Activated T-cell treated with anti-CD3 and anti-CD28 coated beads for 24 hours (primary cell): Measurements from ENCODE around the gene PLSCR1.

Experiments
- DNase-seq: peaks from one replicate; pipeline ENCODE4 v3.0.0-alpha.2; 2020; ENCODE audit warnings: low read depth

The PLSCR1 gene

DNA sequence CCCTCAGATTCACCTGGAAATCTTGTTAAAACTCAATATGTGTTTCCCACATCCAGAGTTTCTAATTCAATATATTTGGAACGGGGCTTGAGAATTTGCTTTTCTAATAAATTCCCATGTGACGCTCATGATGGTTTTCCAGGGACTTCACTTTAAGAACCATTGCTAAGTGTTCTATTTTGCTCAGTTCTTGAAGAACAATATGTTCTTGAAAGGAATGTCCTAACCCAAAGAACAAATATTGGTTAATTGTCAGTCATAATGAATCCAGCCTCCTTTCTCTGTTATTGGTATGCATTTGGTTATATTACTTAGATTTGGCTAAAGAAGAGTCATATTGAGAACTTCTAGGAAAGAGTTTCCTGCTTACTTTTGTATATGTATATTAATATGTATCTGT lies 70.7 kb downstream of the PLSCR1 start:
- DNase-seq: no peak

DNA sequence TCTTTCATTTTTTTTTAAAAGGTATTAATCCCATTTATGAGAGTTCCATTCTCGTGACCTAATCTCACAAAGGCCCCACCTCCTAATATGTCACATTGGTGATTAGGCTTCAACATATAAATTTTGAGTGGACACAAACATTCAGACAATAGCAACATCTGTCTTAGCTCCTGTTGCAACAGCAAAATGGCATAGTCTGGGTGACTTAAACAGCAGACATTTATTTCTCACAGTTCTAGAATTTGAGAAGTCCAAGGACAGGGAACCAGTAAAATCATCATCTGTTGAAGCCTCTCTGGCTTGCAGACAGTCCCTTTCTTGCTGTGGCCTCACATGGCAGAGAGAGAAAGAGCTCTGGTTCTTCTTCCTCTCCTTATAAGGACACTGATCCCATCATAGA lies 71.8 kb downstream of the PLSCR1 start:
- DNase-seq: no peak

- DNase-seq: no peak
Measured at GRCh38 chr3:146471012-146471411, 73.4 kb downstream of the PLSCR1 start.

DNA sequence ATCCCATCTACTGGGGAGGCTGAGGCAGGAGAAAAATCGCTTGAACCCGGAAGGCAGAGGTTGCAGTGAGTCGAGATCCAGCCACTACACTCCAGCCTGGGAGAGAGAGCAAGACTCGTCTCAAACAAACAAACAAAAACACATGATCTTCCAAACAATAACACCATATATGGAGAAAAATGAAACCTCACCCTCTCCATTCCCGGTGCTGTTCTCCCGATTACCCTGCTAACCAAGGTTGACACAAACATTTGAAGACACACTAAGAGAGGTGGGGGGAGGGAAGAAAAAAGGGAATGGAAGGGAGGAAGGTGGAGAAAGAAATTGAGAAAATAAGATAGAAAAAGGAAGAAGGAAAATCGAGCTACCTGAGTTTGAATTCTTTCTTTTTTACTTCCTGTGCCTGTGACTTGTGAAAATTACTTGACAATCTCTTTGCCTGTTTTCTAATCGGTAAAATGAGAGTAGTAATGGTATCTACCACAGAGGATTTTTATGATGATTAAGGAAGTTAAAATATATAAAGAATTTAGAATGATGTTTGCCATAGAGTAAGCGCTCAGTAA lies 73.9 kb downstream of the PLSCR1 start:
- no peak for DNase-seq

GRCh38 chr3:146469150-146470017 lies 75.0 kb downstream of the PLSCR1 start, which contains the start of gene PLSCR2:
PLSCR2 (minus strand) TSS chr3:146469561; CDS start chr3:146459904, 9,657 bp downstream.
- DNase-seq: peak; percentile 51

DNA sequence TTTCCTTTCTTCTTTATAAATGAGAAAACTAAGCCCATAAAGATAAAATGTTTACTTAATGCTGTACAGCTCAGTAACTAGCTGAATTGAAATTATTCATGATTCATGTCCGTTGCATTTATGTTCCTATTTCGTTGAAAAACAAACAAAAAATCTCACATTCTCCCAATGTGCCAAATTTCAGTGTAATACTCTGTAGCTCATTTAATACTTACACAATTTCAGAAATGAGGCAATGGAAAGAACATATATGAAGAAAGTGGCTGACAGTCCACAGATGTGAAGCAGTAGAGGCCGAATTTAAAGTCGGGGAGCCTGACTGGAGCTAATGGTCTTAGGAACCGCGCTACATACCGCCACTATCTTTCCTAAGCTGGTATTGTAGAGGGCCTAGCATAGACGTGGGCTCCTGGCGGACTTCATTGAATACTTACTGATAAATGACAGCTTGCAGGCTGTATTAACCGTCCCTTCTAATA lies 75.7 kb downstream of the PLSCR1 start:
- no peak for DNase-seq

DNA sequence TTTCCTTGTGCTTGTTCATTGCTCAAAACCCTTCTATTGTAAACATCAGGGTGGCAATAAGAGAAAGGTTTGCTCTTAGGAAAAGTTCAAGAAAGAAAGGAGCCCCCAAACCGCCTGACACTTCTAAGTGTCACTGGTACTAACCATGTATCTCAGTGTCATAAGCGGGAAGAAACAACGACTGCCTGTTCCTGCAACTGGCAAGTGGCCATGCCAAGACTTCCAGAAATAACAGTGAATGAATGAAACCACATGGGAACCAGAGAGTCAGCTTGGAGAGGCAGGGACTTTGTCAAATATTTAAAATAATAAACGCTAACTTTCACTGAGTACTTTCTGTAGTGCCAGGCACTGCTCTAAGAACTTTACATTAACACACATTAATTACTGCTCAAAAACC lies 76.2 kb downstream of the PLSCR1 start:
- no peak for DNase-seq

DNA sequence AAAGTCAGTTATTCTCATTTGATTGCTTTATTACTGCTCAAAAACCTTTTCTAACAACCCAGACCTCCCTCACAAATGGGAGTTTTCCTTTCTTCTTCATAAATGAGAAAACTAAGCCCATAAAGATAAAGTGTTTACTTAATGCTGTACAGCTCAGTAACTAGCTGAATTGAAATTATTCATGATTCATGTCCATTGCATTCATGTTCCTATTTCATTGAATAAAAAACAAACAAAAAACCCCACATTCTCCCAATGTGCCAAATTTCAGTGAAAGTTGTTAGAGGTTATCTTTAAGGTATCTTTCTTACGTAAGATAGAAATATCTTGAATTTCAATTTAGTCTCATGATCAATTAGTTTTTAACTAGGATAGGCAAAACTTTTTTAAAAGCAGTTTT lies 77.8 kb downstream of the PLSCR1 start:
- DNase-seq: no peak

DNA sequence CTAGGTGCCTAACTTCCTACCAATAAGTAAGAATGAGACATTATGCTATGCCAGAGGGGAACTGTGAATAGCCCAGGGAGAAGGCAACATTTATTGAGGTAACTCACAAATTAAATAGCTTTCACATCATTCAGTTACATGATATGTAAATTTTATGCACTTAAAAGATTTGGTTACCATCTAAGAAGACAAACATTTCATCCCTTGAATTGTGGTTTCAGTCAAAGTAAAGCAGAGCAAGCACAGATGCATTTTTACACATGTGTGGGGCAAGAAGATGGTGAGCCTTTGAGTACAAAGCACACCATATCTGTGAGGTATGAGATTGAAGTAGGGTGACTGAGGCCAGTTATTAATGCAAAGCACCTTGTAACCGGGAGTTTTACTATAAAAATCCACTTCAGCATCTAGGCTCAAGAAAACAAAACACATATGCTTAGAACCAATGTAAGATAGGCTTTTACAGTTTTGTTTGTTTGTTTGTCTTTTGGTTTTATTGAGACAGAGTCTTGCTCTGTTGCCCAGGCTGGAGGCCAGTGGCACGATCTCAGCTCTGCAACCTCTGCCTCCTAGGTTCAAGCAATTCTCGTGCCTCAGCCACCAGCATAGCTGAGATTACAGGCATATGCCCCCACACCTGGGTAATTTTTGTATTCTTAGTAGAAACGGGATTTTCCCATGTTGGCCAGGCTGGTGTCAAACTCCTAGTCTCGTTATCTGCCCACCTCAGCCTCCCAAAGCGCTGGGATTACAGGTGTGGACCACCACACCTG lies 78.5 kb downstream of the PLSCR1 start:
- DNase-seq: no peak
